OCI-LY7 (cell line): Measurements from ENCODE around the gene UBE3B. TPM values are rescaled to one million over a fixed set of nuclear protein-coding genes. Genes with fewer than 3 reads are reported as not detected.

Experiments
- BruUV-seq: library from RNA; stranded (reverse); fragments of 400-500 nt; replicated peaks from 2 replicates; lab custom pipeline; 2021; lab: Mats Ljungman, UMichigan
- CTCF ChIA-PET: fragments of 300-600 bp; sonication (Branson Sonifier 250); formaldehyde crosslinking; loops from one replicate; lab custom pipeline; 2022; ENCODE audit warnings: antibody characterized with exemption; ENCODE audit not compliant: unreplicated experiment; lab: Charles Lee
- POLR2A ChIA-PET: fragments of 300-600 bp; sonication (Branson Sonifier 250); formaldehyde crosslinking; loops from one replicate; lab custom pipeline; 2022; ENCODE audit warnings: antibody characterized with exemption; lab: Charles Lee
- DNase-seq: peaks from one replicate; pipeline ENCODE4 v3.0.0-alpha.2; 2015; ENCODE audit warnings: low spot score
- H2AFZ ChIP-seq: fragments of 200-600 bp; sonication (generic), shearing (Covaris generic); 2 replicates; pipeline ENCODE4 v1.6.1; 2014; ENCODE audit warnings: mild to moderate bottlenecking, antibody characterized with exemption, low read length, moderate library complexity
- H3K27ac ChIP-seq: fragments of 200-600 bp; sonication (generic); 2 replicates; pipeline ENCODE4 v1.5.1; 2014; ENCODE audit warnings: mixed run types, low read depth, mild to moderate bottlenecking, moderate library complexity, low read length, inconsistent platforms; ENCODE audit not compliant: poor library complexity, severe bottlenecking
- H3K36me3 ChIP-seq: fragments of 200-600 bp; sonication (generic); 2 replicates; pipeline ENCODE4 v1.6.1; 2014; ENCODE audit warnings: mild to moderate bottlenecking, antibody characterized with exemption, low read length, moderate library complexity, mixed read lengths; ENCODE audit not compliant: insufficient read depth
- H3K4me1 ChIP-seq: fragments of 200-600 bp; sonication (generic); 2 replicates; pipeline ENCODE4 v1.5.1; 2014; ENCODE audit warnings: mild to moderate bottlenecking, low read length; ENCODE audit not compliant: insufficient read depth, poor library complexity, severe bottlenecking
- H3K4me2 ChIP-seq: fragments of 200-600 bp; sonication (generic); 2 replicates; pipeline ENCODE4 v1.6.1; 2014; ENCODE audit warnings: mild to moderate bottlenecking, low read length
- H3K4me3 ChIP-seq: fragments of 200-600 bp; sonication (generic); 2 replicates; pipeline ENCODE4 v1.5.1; 2014; ENCODE audit warnings: mild to moderate bottlenecking, low read depth, low read length; ENCODE audit not compliant: poor library complexity, severe bottlenecking
- H3K79me2 ChIP-seq: fragments of 200-600 bp; sonication (generic); 2 replicates; pipeline ENCODE4 v1.6.1; 2016; ENCODE audit warnings: low read depth, mild to moderate bottlenecking, low read length, moderate library complexity, mixed read lengths; ENCODE audit not compliant: insufficient read depth
- H3K9me2 ChIP-seq: fragments of 200-600 bp; sonication (generic); 2 replicates; pipeline ENCODE4 v1.6.1; 2016; ENCODE audit warnings: mild to moderate bottlenecking, low read length, mixed read lengths; ENCODE audit not compliant: insufficient read depth
- H3K9me3 ChIP-seq: fragments of 200-600 bp; sonication (generic); 2 replicates; pipeline ENCODE4 v1.6.1; 2014; ENCODE audit warnings: mild to moderate bottlenecking, mixed run types, low read length, mixed read lengths
- H4K20me1 ChIP-seq: fragments of 200-600 bp; sonication (generic); 2 replicates; pipeline ENCODE4 v1.6.1; 2014; ENCODE audit warnings: mild to moderate bottlenecking, antibody characterized with exemption, low read length, moderate library complexity, mixed read lengths; ENCODE audit not compliant: insufficient read depth
- EZH2phosphoT487 ChIP-seq: fragments of 200-600 bp; sonication (generic); IDR thresholded peaks from 2 replicates; pipeline ENCODE4 v1.6.1; 2018; ENCODE audit warnings: low read depth, borderline replicate concordance, mild to moderate bottlenecking, mixed run types, antibody characterized with exemption, low read length, moderate library complexity, mixed read lengths
- intact Hi-C: fragments of 100-400 bp; cut with micrococcal nuclease; formaldehyde crosslinking; loops from one replicate; pipeline ENCODE4 v1.10.0; 2022; ENCODE audit not compliant: unreplicated experiment
- total RNA-seq, 2 experiments: library from RNA; depleted of rRNA in 1 of 2; stranded (reverse); fragments of >200 nt in 1 of 2; shearing (Covaris generic) in 1 of 2; gene quantifications; 2 replicates each; pipeline ENCODE4 v1.2.3, GENCODE V29; 2014 to 2022
- TF ChIP-seq, protein P1 (sequence below): fragments of 200-600 bp; sonication (generic); conservative IDR thresholded peaks from 2 replicates; pipeline ENCODE4 v1.5.1; 2014; ENCODE audit warnings: mild to moderate bottlenecking, antibody characterized with exemption, low read length, moderate library complexity, mixed read lengths

Gene UBE3B
- total RNA-seq, 2 experiments from 2014 or later = 27.8 to 32.6 TPM

GRCh38 chr12:109560867-109561710 is 83.7 kb downstream of the UBE3B start:
- Histone ChIP-seq H4K20me1 (no peaks in the 10 kb centered on the region), H3K4me3 (no peak overlapping the region), H3K4me2 (no peak overlapping the region), H3K27ac (no peak overlapping the region), H3K79me2 (no peaks in the 10 kb centered on the region), H3K9me3 (peaks cover 10% of the 10 kb centered on the region; the same call in 1 of the 2 replicates), H3K36me3 (peaks cover 38% of the 10 kb centered on the region), H3K9me2 (no peaks in the 10 kb centered on the region), H2AFZ (no peak overlapping the region), H3K4me1 (no peaks in the 10 kb centered on the region)
- no peak for DNase-seq
- ChIA-PET POLR2A (no interaction called here), CTCF (no interaction called here)
- TF ChIP-seq, protein P1, sequence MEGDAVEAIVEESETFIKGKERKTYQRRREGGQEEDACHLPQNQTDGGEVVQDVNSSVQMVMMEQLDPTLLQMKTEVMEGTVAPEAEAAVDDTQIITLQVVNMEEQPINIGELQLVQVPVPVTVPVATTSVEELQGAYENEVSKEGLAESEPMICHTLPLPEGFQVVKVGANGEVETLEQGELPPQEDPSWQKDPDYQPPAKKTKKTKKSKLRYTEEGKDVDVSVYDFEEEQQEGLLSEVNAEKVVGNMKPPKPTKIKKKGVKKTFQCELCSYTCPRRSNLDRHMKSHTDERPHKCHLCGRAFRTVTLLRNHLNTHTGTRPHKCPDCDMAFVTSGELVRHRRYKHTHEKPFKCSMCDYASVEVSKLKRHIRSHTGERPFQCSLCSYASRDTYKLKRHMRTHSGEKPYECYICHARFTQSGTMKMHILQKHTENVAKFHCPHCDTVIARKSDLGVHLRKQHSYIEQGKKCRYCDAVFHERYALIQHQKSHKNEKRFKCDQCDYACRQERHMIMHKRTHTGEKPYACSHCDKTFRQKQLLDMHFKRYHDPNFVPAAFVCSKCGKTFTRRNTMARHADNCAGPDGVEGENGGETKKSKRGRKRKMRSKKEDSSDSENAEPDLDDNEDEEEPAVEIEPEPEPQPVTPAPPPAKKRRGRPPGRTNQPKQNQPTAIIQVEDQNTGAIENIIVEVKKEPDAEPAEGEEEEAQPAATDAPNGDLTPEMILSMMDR = no peak
- no peak for TF ChIP-seq EZH2phosphoT487
- BruUV-seq = no TSS peak
- intact Hi-C loops = no loop called here

DNA sequence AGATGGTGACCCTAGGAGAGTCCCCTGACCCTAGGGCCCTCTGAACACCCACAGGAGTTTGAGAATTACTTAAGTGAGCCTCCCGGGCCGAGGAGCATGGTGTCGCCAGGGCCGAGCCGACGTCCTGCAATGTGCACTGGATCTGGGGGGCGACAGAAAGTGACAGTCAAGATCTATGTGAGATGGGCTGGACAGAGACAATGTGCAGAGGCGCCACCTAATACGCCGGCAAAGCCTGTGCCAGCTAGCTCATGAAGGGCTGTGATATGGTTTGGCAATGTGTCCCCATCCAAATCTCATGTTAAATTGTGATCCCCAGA is 84.2 kb downstream of the UBE3B start:
- Histone ChIP-seq H3K9me2 (no peaks in the 10 kb centered on the region), H3K9me3 (peaks cover 10% of the 10 kb centered on the region; the same call in 1 of the 2 replicates), H2AFZ (no peak overlapping the region), H3K27ac (no peak overlapping the region), H3K4me1 (no peaks in the 10 kb centered on the region), H3K79me2 (no peaks in the 10 kb centered on the region), H3K4me2 (no peak overlapping the region), H4K20me1 (no peaks in the 10 kb centered on the region), H3K4me3 (no peak overlapping the region), H3K36me3 (peaks cover 38% of the 10 kb centered on the region)
- CTCF ChIA-PET = no interaction called here
- intact Hi-C loops = no loop called here
- POLR2A ChIA-PET = no interaction called here
- BruUV-seq = no TSS peak
- no peak for DNase-seq
- TF ChIP-seq EZH2phosphoT487 = no peak
- TF ChIP-seq, protein P1 = no peak

DNA sequence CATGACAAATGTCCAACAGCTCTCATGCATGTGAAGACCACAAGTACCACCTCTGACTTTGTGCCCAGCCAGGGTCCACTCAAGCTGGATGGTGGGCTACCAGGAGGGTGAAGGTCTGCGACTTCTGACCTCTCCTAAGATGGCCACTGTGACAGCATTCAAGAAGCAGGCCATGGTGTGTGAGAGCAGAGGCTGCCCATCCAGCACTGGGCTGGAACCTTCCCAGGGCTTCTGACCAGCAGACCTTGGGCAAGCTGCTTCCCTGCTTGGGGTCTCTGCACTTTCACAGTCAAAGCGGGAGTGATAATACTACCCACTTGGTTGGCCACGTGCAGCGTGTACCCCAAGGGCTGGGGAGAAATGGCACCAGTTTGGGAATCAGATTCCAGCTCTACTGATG is 85.4 kb downstream of the UBE3B start:
- Histone ChIP-seq H3K27ac (no peak overlapping the region), H3K4me3 (no peak overlapping the region), H2AFZ (no peak overlapping the region), H3K4me2 (no peak overlapping the region), H3K4me1 (no peaks in the 10 kb centered on the region), H3K9me2 (no peaks in the 10 kb centered on the region), H3K36me3 (peaks cover 40% of the 10 kb centered on the region), H4K20me1 (no peaks in the 10 kb centered on the region), H3K79me2 (no peaks in the 10 kb centered on the region), H3K9me3 (peaks cover 10% of the 10 kb centered on the region; the same call in 1 of the 2 replicates)
- DNase-seq = no peak
- intact Hi-C loops = no loop called here
- CTCF ChIA-PET = no interaction called here
- BruUV-seq = no TSS peak
- TF ChIP-seq, protein P1 = no peak
- TF ChIP-seq EZH2phosphoT487 = no peak
- POLR2A ChIA-PET = no interaction called here
